Panc1 (cell line): ENCODE measurements around the gene ATP2B2. TPM values are rescaled to one million over a fixed set of nuclear protein-coding genes. Genes with fewer than 3 reads are reported as not detected.

Source experiments
- ATAC-seq: fragments of 200-7000 bp; cut with Tn5 transposase; 2 replicates; pipeline ENCODE4 v1.9.1; 2020; ENCODE audit warnings: mild to moderate bottlenecking, moderate library complexity
- BruUV-seq: library from RNA; stranded (reverse); fragments of 400-500 nt; replicated peaks from 2 replicates; lab custom pipeline; 2021; lab: Mats Ljungman, UMichigan
- CTCF ChIA-PET: fragments of 300-600 bp; sonication (Branson Sonifier 250); formaldehyde crosslinking; loops from one replicate; lab custom pipeline; 2022; ENCODE audit warnings: antibody characterized with exemption; lab: Charles Lee
- POLR2A ChIA-PET: fragments of 300-600 bp; sonication (Branson Sonifier 250); formaldehyde crosslinking; loops from one replicate; lab custom pipeline; 2022; ENCODE audit warnings: antibody characterized with exemption; lab: Charles Lee
- DNase-seq: peaks from one replicate; pipeline ENCODE4 v3.0.0-alpha.2; 2010; ENCODE audit warnings: low read depth, low spot score
- H3K27ac ChIP-seq: 2 replicates; pipeline ENCODE4 v1.5.1; 2011; ENCODE audit warnings: mild to moderate bottlenecking, low read length, inconsistent platforms
- H3K27me3 ChIP-seq: fragments of 200-500 bp; sonication (Bioruptor generic); 2 replicates; pipeline ENCODE4 v1.6.0; 2014; ENCODE audit warnings: low read length, inconsistent platforms; ENCODE audit not compliant: control insufficient read depth, insufficient read depth
- H3K36me3 ChIP-seq: fragments of 200-500 bp; sonication (Bioruptor generic); 2 replicates; pipeline ENCODE4 v1.5.1; 2014; ENCODE audit warnings: inconsistent platforms, mild to moderate bottlenecking, low read length, moderate library complexity; ENCODE audit not compliant: control insufficient read depth, insufficient read depth
- H3K4me1 ChIP-seq: 2 replicates; pipeline ENCODE4 v1.5.1; 2011; ENCODE audit warnings: inconsistent platforms, mild to moderate bottlenecking, low read length, moderate library complexity; ENCODE audit not compliant: control insufficient read depth, insufficient read depth
- H3K4me3 ChIP-seq, 2 experiments: 2 replicates each; pipeline ENCODE4 v1.5.1; 2011 to 2012; ENCODE audit warnings: low read depth in 2 of 2, low read length in 2 of 2, mild to moderate bottlenecking in 2 of 2, inconsistent platforms in 1 of 2, moderate library complexity in 1 of 2
- H3K9me3 ChIP-seq: fragments of 200-500 bp; sonication (Bioruptor generic); 2 replicates; pipeline ENCODE4 v1.5.1; 2014; ENCODE audit warnings: low read depth, mild to moderate bottlenecking, inconsistent platforms, low read length, moderate library complexity; ENCODE audit not compliant: control insufficient read depth, insufficient read depth
- CTCF ChIP-seq: fragments of 450-650 bp; IDR thresholded peaks from 2 replicates; pipeline ENCODE4 v1.5.1; 2017; ENCODE audit warnings: mild to moderate bottlenecking
- POLR2AphosphoS5 ChIP-seq: IDR thresholded peaks from 2 replicates; pipeline ENCODE4 v1.6.1; 2012; ENCODE audit warnings: mild to moderate bottlenecking, low read depth, low read length, moderate library complexity
- REST ChIP-seq, 2 experiments: IDR thresholded peaks; 2 replicates each; pipeline ENCODE4 v1.6.1; 2011 to 2012; ENCODE audit warnings: low read depth in 2 of 2, control low read depth in 1 of 2, low read length in 1 of 2, mild to moderate bottlenecking in 1 of 2, moderate library complexity in 1 of 2; ENCODE audit not compliant: insufficient read depth in 1 of 2
- SIN3A ChIP-seq: IDR thresholded peaks from 2 replicates; pipeline ENCODE4 v1.6.1; 2012; ENCODE audit warnings: low read depth, mild to moderate bottlenecking, low read length, moderate library complexity, borderline replicate concordance; ENCODE audit not compliant: insufficient read depth
- TCF7L2 ChIP-seq: IDR thresholded peaks from 2 replicates; pipeline ENCODE4 v1.6.1; 2011; ENCODE audit warnings: mild to moderate bottlenecking, low read depth, low read length, inconsistent platforms
- in situ Hi-C: cut with HindIII; loops from 2 replicates; pipeline ENCODE4 v1.10.0; 2016; ENCODE audit warnings: low sequenced_read_pairs, low pct_unique_long_range_greater_than_20kb
- intact Hi-C: fragments of 100-400 bp; cut with micrococcal nuclease; formaldehyde crosslinking; loops from one replicate; pipeline ENCODE4 v1.10.0; 2022; ENCODE audit not compliant: unreplicated experiment
- total RNA-seq: library from RNA; stranded (reverse); gene quantifications from one replicate; pipeline ENCODE4 v1.2.1, GENCODE V29; 2021; ENCODE audit not compliant: unreplicated experiment

Gene ATP2B2
- total RNA-seq, 1 experiment from 2014 or later: not detected

- in situ Hi-C loops: no loop called here
- H3K4me1 ChIP-seq: no peaks in the 10 kb centered on the region
- DNase-seq: no peak
- ChIA-PET CTCF (interaction anchor here (0.5 kb wide), 1 partner anchor 209 kb away, joined by 10 read pairs; no protein-coding TSS in a partner anchor), POLR2A (interaction anchor here (0.6 kb wide), 1 partner anchor 15 kb away, joined by 5 read pairs; no protein-coding TSS in a partner anchor)
- no peaks in the 10 kb centered on the region for H3K27me3 ChIP-seq
- H3K36me3 ChIP-seq: no peaks in the 10 kb centered on the region
- intact Hi-C loops: no loop called here
- H3K27ac ChIP-seq: no peak overlapping the region
- TF ChIP-seq SIN3A (no peak), CTCF (no peak), POLR2AphosphoS5 (no peak), TCF7L2 (no peak), REST (IDR thresholded peaks at IDR 0.05; ENCODE audit: insufficient read depth in 1 of 2, low read depth in 2 of 2, low read length in 1 of 2) (no peak)
- no TSS peak for BruUV-seq
- ATAC-seq: no peak
- no peak overlapping the region for H3K4me3 ChIP-seq
- no peaks in the 10 kb centered on the region for H3K9me3 ChIP-seq
These were observed 10.6 kb upstream of the ATP2B2 start for GRCh38 chr3:10515884-10516495.

GRCh38 chr3:10515396-10515795 is 10.0 kb upstream of the ATP2B2 start:
- no peaks in the 10 kb centered on the region for H3K36me3 ChIP-seq
- no peaks in the 10 kb centered on the region for H3K27me3 ChIP-seq
- DNase-seq (no peak), ATAC-seq (no peak)
- no peaks in the 10 kb centered on the region for H3K9me3 ChIP-seq
- H3K4me3 ChIP-seq: no peak overlapping the region
- ChIA-PET CTCF (interaction anchor here (0.5 kb wide), 1 partner anchor 209 kb away, joined by 10 read pairs; no protein-coding TSS in a partner anchor), POLR2A (interaction anchor here (0.6 kb wide), 1 partner anchor 14 kb away, joined by 5 read pairs; no protein-coding TSS in a partner anchor)
- intact Hi-C loops: no loop called here
- no peaks in the 10 kb centered on the region for H3K4me1 ChIP-seq
- no peak overlapping the region for H3K27ac ChIP-seq
- in situ Hi-C loops: no loop called here
- BruUV-seq: no TSS peak
- TF ChIP-seq POLR2AphosphoS5 (no peak), SIN3A (no peak), CTCF (no peak), REST (IDR thresholded peaks at IDR 0.05; ENCODE audit: insufficient read depth in 1 of 2, low read depth in 2 of 2, low read length in 1 of 2) (no peak), TCF7L2 (no peak)
